ENCODE measurements around the gene METTL13.
A peak's percentile ranks its signal among the peaks of the same experiment; 100 is the strongest.
"Not testable (repeated sequence)": the region's sequence is repeated elsewhere in the genome, so short reads cannot be mapped to it uniquely, and the experiment has no call there.

Gene METTL13

GRCh38 chr1:171772312-171772711 lies 9.1 kb upstream of the METTL13 start:
- DNase-seq, result no peak

- DNase-seq, result no peak
Observed at GRCh38 chr1:171780583-171781175, 781 bp upstream of the METTL13 start.

GRCh38 chr1:171783816-171784530 lies 2.5 kb downstream of the METTL13 start:
- no peak for DNase-seq

- DNase-seq, result no peak
Observed at GRCh38 chr1:171784784-171785183, 3.3 kb downstream of the METTL13 start.

- no peak for DNase-seq
Observed at GRCh38 chr1:171785766-171786165, 4.3 kb downstream of the METTL13 start.

- DNase-seq, result no peak
Observed at GRCh38 chr1:171786534-171786933, 5.1 kb downstream of the METTL13 start.

- no peak for DNase-seq
Observed at GRCh38 chr1:171787686-171788480, 6.4 kb downstream of the METTL13 start.

- no peak for DNase-seq
Observed at GRCh38 chr1:171788696-171789095, 7.2 kb downstream of the METTL13 start.

GRCh38 chr1:171790318-171790717 lies 8.9 kb downstream of the METTL13 start:
- no peak for DNase-seq

- DNase-seq, result no peak
Observed at GRCh38 chr1:171792656-171793369, 11.4 kb downstream of the METTL13 start.

- no peak for DNase-seq
Observed at GRCh38 chr1:171793636-171794035, 12.2 kb downstream of the METTL13 start.

- DNase-seq, result no peak
Observed at GRCh38 chr1:171794085-171794484, 12.6 kb downstream of the METTL13 start.

GRCh38 chr1:171796592-171796991 lies 15.1 kb downstream of the METTL13 start:
- DNase-seq, result no peak

- no peak for DNase-seq
Observed at GRCh38 chr1:171798311-171798710, 16.9 kb downstream of the METTL13 start.

GRCh38 chr1:171798765-171799164 lies 17.3 kb downstream of the METTL13 start:
- no peak for DNase-seq

GRCh38 chr1:171799166-171799565 lies 17.7 kb downstream of the METTL13 start:
- DNase-seq, result no peak

GRCh38 chr1:171799698-171800097 lies 18.2 kb downstream of the METTL13 start:
- not testable (repeated sequence) for DNase-seq

GRCh38 chr1:171800342-171800741 lies 18.9 kb downstream of the METTL13 start:
- no peak for DNase-seq

GRCh38 chr1:171800851-171801250 lies 19.4 kb downstream of the METTL13 start:
- DNase-seq, result no peak

GRCh38 chr1:171801487-171801891 lies 20.0 kb downstream of the METTL13 start:
- DNase-seq, result peak; percentile 16 to 37

- DNase-seq, result no peak
Observed at GRCh38 chr1:171802207-171802606, 20.7 kb downstream of the METTL13 start.

GRCh38 chr1:171803045-171803444 lies 21.6 kb downstream of the METTL13 start:
- DNase-seq, result peak; percentile 42 to 54

- no peak for DNase-seq
Observed at GRCh38 chr1:171803461-171804022, 22.1 kb downstream of the METTL13 start.

Data from AML-193 (cell line).